A549 (cell line): Measurements from ENCODE around the gene FGF7. TPM values are rescaled to one million over a fixed set of nuclear protein-coding genes. Genes with fewer than 3 reads are reported as not detected.
A peak's percentile ranks its signal among the peaks of the same experiment; 100 is the strongest.

Source experiments
- ATAC-seq, 2 experiments: fragments of 200-7000 bp in 1 of 2; fragments of >200 bp in 1 of 2; cut with Nextera tagmentation in 1 of 2; cut with Tn5 transposase in 1 of 2; 3 replicates each; pipeline versions ENCODE4 v1.8.0 to v1.9.1; 2018 to 2020; ENCODE audit warnings: mild to moderate bottlenecking in 1 of 2, moderate library complexity in 1 of 2
- CTCF ChIA-PET: fragments of 300-600 bp; sonication (Branson Sonifier 250); formaldehyde crosslinking; extraction: SDS; loops from one replicate; lab custom pipeline; 2021; ENCODE audit warnings: antibody characterized with exemption, inconsistent platforms; lab: Yijun Ruan, JAX
- POLR2A ChIA-PET: fragments of 350-600 bp; formaldehyde crosslinking; extraction: SDS; loops from one replicate; lab custom pipeline; 2021; ENCODE audit warnings: antibody characterized with exemption, inconsistent platforms; lab: Yijun Ruan, JAX
- DNase-seq, 2 experiments: peaks; one replicate each; pipeline versions ENCODE4 v3.0.0 to v3.0.0-alpha.2; 2011 to 2016; ENCODE audit warnings: low read depth in 1 of 2, low spot score in 1 of 2
- FAIRE-seq: peaks from 2 replicates; lab custom pipeline; 2011; peaks lifted over from hg19 to GRCh38; lab: Jason Lieb, UNC
- H3K27ac ChIP-seq, 2 experiments: fragments of >200 bp; sonication (Bioruptor Twin); formaldehyde crosslinking; 3 replicates each; pipeline ENCODE4 v1.5.1; 2016 to 2017
- H3K4me1 ChIP-seq: fragments of >200 bp; sonication (Bioruptor Twin); formaldehyde crosslinking; 3 replicates; pipeline ENCODE4 v1.6.1; 2016
- H3K4me2 ChIP-seq: fragments of >200 bp; sonication (Bioruptor Twin); formaldehyde crosslinking; 3 replicates; pipeline ENCODE4 v1.6.1; 2016
- H3K4me3 ChIP-seq: fragments of >200 bp; sonication (Bioruptor Twin); formaldehyde crosslinking; 3 replicates; pipeline ENCODE4 v1.5.1; 2016
- H3K9me3 ChIP-seq: fragments of >200 bp; sonication (Bioruptor Twin); formaldehyde crosslinking; 3 replicates; pipeline ENCODE4 v1.6.1; 2016
- CEBPB ChIP-seq, 2 experiments: fragments of >200 bp in 1 of 2; sonication (Bioruptor Twin) in 1 of 2; formaldehyde crosslinking in 1 of 2; IDR thresholded peaks; 2 replicates each; pipeline ENCODE4 v1.6.1; 2012 to 2016
- CHD2 ChIP-seq: fragments of 150-350 bp; IDR thresholded peaks from 2 replicates; pipeline ENCODE4 v1.6.1; 2014; ENCODE audit warnings: low read length; ENCODE audit not compliant: partially characterized antibody
- CHD4 ChIP-seq: fragments of 200-600 bp; sonication (generic); IDR thresholded peaks from 2 replicates; pipeline ENCODE4 v1.6.1; 2016; ENCODE audit warnings: antibody characterized with exemption, mild to moderate bottlenecking, borderline replicate concordance
- EHF ChIP-seq: fragments of 250-450 bp; sonication (Bioruptor Pico); IDR thresholded peaks from 2 replicates; pipeline ENCODE4 v1.5.0; 2020; ENCODE audit warnings: mild to moderate bottlenecking
- EP300 ChIP-seq, 2 experiments: fragments of >200 bp; sonication (Bioruptor Twin); formaldehyde crosslinking; IDR thresholded peaks; 2 replicates in 1 of 2; 3 replicates in 1 of 2; pipeline ENCODE4 v1.6.1; 2016 to 2017
- ESRRA ChIP-seq: fragments of 150-350 bp; IDR thresholded peaks from 2 replicates; pipeline ENCODE4 v1.6.1; 2014; ENCODE audit warnings: mild to moderate bottlenecking, low read length, borderline replicate concordance
- FOSB ChIP-seq: fragments of 250-450 bp; sonication (Bioruptor Pico); IDR thresholded peaks from 2 replicates; pipeline ENCODE4 v1.5.0; 2020; ENCODE audit warnings: mild to moderate bottlenecking, moderate library complexity
- FOXS1 ChIP-seq: fragments of 250-450 bp; sonication (Bioruptor Pico); IDR thresholded peaks from 2 replicates; pipeline ENCODE4 v1.5.0; 2020; ENCODE audit warnings: mild to moderate bottlenecking, moderate library complexity
- GATA3 ChIP-seq: IDR thresholded peaks from 2 replicates; pipeline ENCODE4 v1.6.1; 2012; ENCODE audit warnings: borderline replicate concordance
- HDAC2 ChIP-seq: fragments of 200-600 bp; sonication (generic); IDR thresholded peaks from 2 replicates; pipeline ENCODE4 v1.6.1; 2016
- HES2 ChIP-seq: fragments of >200 bp; sonication (Bioruptor Twin); formaldehyde crosslinking; IDR thresholded peaks from 2 replicates; pipeline ENCODE4 v1.6.1; 2016
- HEYL ChIP-seq: fragments of 250-450 bp; sonication (Bioruptor Pico); IDR thresholded peaks from 2 replicates; pipeline ENCODE4 v1.8.0; 2021; ENCODE audit warnings: mild to moderate bottlenecking, moderate library complexity
- HOXA7 ChIP-seq: fragments of 250-450 bp; sonication (Bioruptor Pico); IDR thresholded peaks from 2 replicates; pipeline ENCODE4 v1.5.0; 2020; ENCODE audit warnings: mild to moderate bottlenecking, moderate library complexity
- JUN ChIP-seq, 2 experiments: fragments of >200 bp; sonication (Bioruptor Twin); formaldehyde crosslinking; IDR thresholded peaks; 2 replicates in 1 of 2; 3 replicates in 1 of 2; pipeline ENCODE4 v1.6.1; 2016 to 2017
- JUNB ChIP-seq: fragments of >200 bp; sonication (Bioruptor Twin); formaldehyde crosslinking; IDR thresholded peaks from 2 replicates; pipeline ENCODE4 v1.6.1; 2016
- KDM1A ChIP-seq: fragments of 200-600 bp; sonication (generic); IDR thresholded peaks from 2 replicates; pipeline ENCODE4 v1.6.1; 2016; ENCODE audit warnings: low read depth, mild to moderate bottlenecking
- MYC ChIP-seq: IDR thresholded peaks from 2 replicates; pipeline ENCODE4 v1.6.1; 2012; ENCODE audit warnings: mild to moderate bottlenecking, inconsistent platforms, low read length, improper control_type of control experiment, borderline replicate concordance
- NFE2L2 ChIP-seq: fragments of 150-350 bp; conservative IDR thresholded peaks from 2 replicates; pipeline ENCODE4 v1.6.1; 2014; ENCODE audit warnings: low read length
- NPAS2 ChIP-seq: fragments of 250-450 bp; sonication (Bioruptor Pico); IDR thresholded peaks from 2 replicates; pipeline ENCODE4 v1.8.0; 2022; ENCODE audit warnings: mild to moderate bottlenecking, moderate library complexity, borderline replicate concordance
- NR3C1 ChIP-seq: fragments of >200 bp; sonication (Bioruptor Twin); formaldehyde crosslinking; IDR thresholded peaks from 3 replicates; pipeline ENCODE4 v1.6.1; 2017
- RAD21 ChIP-seq, 2 experiments: fragments of >200 bp in 1 of 2; sonication (Bioruptor Twin) in 1 of 2; formaldehyde crosslinking in 1 of 2; IDR thresholded peaks in 1 of 2; conservative IDR thresholded peaks in 1 of 2; 2 replicates in 1 of 2; 3 replicates in 1 of 2; pipeline ENCODE4 v1.6.1; 2012 to 2018; ENCODE audit warnings: inconsistent platforms in 1 of 2
- SMC3 ChIP-seq: fragments of >200 bp; sonication (Bioruptor Twin); formaldehyde crosslinking; IDR thresholded peaks from 3 replicates; pipeline ENCODE4 v1.6.1; 2018; ENCODE audit warnings: inconsistent platforms
- TFCP2L1 ChIP-seq: fragments of 250-450 bp; sonication (Bioruptor Pico); IDR thresholded peaks from 2 replicates; pipeline ENCODE4 v1.5.0; 2021; ENCODE audit warnings: mild to moderate bottlenecking
- TP53 ChIP-seq: fragments of 250-450 bp; sonication (Bioruptor Pico); IDR thresholded peaks from 2 replicates; pipeline ENCODE4 v1.5.0; 2021; ENCODE audit warnings: mild to moderate bottlenecking, moderate library complexity
- USF2 ChIP-seq: fragments of 450-650 bp; IDR thresholded peaks from 2 replicates; pipeline ENCODE4 v1.6.1; 2014; ENCODE audit warnings: antibody characterized with exemption
- ZC3H11A ChIP-seq: fragments of 450-650 bp; IDR thresholded peaks from 2 replicates; pipeline ENCODE4 v1.6.1; 2014; ENCODE audit warnings: antibody characterized with exemption, mild to moderate bottlenecking
- ZNF302 ChIP-seq: fragments of 250-450 bp; sonication (Bioruptor Pico); IDR thresholded peaks from 2 replicates; pipeline ENCODE4 v1.9.0; 2021; ENCODE audit warnings: inconsistent platforms, mild to moderate bottlenecking, moderate library complexity
- WGBS: methylation state at CpG from one replicate; pipeline ENCODE4 v1.1.6; 2017; ENCODE audit errors: missing lambda C conversion rate; 5-methylcytosine and 5-hydroxymethylcytosine counted together
- polyA plus RNA-seq, 4 experiments: library from polyadenylated mRNA; depleted of rRNA in 3 of 4; stranded (reverse); fragments of >200 nt; fragmentation: RNase III in 1 of 4; extraction: RNeasy Plus Mini Kit Qiagen cat#74134 plus additional on column Dnase treatment in 1 of 4; gene quantifications; 2 replicates in 3 of 4; 3 replicates in 1 of 4; pipeline ENCODE4 v1.2.3, GENCODE V29; 2011 to 2017
- TF ChIP-seq, protein P1 (sequence below): fragments of >200 bp; sonication (Bioruptor Twin); formaldehyde crosslinking; IDR thresholded peaks from 3 replicates; pipeline ENCODE4 v1.5.1; 2016

Gene FGF7
- polyA plus RNA-seq, 2 of the 4 experiments (the other 2 are of a cell fraction), result not detected

- ATAC-seq, result no peak
- Histone ChIP-seq H3K4me3 (no peak overlapping the region), H3K4me2 (no peak overlapping the region), H3K4me1 (0 out of 3 replicates have a peak, but pooled peaks cover 6% of the 10 kb centered on the region), H3K9me3 (no peaks in the 10 kb centered on the region), H3K27ac (no peak overlapping the region)
- no peak for FAIRE-seq
- CTCF ChIA-PET, result no interaction called here
- DNase-seq, result no peak
- WGBS, result 48% methylated on average over 2 of the region's 2 CpGs
- TF ChIP-seq CHD4, result no peak
- TF ChIP-seq, protein P1, sequence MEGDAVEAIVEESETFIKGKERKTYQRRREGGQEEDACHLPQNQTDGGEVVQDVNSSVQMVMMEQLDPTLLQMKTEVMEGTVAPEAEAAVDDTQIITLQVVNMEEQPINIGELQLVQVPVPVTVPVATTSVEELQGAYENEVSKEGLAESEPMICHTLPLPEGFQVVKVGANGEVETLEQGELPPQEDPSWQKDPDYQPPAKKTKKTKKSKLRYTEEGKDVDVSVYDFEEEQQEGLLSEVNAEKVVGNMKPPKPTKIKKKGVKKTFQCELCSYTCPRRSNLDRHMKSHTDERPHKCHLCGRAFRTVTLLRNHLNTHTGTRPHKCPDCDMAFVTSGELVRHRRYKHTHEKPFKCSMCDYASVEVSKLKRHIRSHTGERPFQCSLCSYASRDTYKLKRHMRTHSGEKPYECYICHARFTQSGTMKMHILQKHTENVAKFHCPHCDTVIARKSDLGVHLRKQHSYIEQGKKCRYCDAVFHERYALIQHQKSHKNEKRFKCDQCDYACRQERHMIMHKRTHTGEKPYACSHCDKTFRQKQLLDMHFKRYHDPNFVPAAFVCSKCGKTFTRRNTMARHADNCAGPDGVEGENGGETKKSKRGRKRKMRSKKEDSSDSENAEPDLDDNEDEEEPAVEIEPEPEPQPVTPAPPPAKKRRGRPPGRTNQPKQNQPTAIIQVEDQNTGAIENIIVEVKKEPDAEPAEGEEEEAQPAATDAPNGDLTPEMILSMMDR, result no peak
- TF ChIP-seq CHD2, result no peak
- no peak for TF ChIP-seq USF2
- TF ChIP-seq TP53 (CRISPR knock-in tag), result no peak
- no peak for TF ChIP-seq TFCP2L1
- TF ChIP-seq NPAS2 (CRISPR knock-in tag), result no peak
- TF ChIP-seq FOSB (CRISPR knock-in tag), result no peak
- TF ChIP-seq RAD21 (conservative IDR thresholded peaks at IDR 0.05 in 1 of 2, IDR thresholded peaks at IDR 0.05 in 1 of 2), result no peak
- TF ChIP-seq KDM1A, result no peak
- no peak for TF ChIP-seq NR3C1
- TF ChIP-seq HEYL (CRISPR knock-in tag), result no peak
- TF ChIP-seq HDAC2, result no peak
- no peak for TF ChIP-seq EHF (CRISPR knock-in tag)
- TF ChIP-seq GATA3, result no peak
- TF ChIP-seq SMC3, result no peak
- POLR2A ChIA-PET, result no interaction called here
These were observed 69.1 kb downstream of the FGF7 start for GRCh38 chr15:49492151-49492550.

DNA sequence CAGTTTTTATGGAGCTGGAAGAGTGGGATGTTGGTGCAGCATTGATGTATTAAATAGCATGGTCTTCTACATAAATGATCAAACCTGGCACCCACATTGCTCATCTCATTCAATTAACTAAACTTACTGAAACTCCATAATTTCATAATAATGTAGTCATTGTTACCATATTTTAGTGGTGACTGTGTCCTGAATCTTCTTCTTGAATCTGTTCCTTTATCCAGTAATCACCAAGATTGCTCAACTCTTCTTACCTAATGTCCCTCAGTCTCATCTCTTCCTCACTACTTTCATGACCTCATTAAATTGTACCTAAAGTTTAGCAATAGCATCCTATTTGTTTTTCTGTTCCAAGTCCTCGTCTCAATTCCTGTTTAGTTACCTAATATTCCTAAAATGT, 69.8 kb downstream of the FGF7 start:
- H3K4me3 ChIP-seq, result no peak overlapping the region
- no peak for ATAC-seq
- POLR2A ChIA-PET, result no interaction called here
- TF ChIP-seq NFE2L2, result no peak
- no peak for TF ChIP-seq EHF (CRISPR knock-in tag)
- TF ChIP-seq JUNB, result peak; percentile 16; the same call in 1 of the 2 replicates
- TF ChIP-seq MYC, result no peak
- no peak for TF ChIP-seq EP300 (IDR thresholded peaks at IDR 0.05)
- no peak for TF ChIP-seq ESRRA
- no peak for TF ChIP-seq JUN (IDR thresholded peaks at IDR 0.05)
- TF ChIP-seq HES2, result no peak
- no peak for TF ChIP-seq ZNF302 (CRISPR knock-in tag)
- no peak for TF ChIP-seq ZC3H11A
- TF ChIP-seq FOXS1, result no peak
- peak; percentile 17 to 55; a peak in 2 of 4 replicates for TF ChIP-seq CEBPB (IDR thresholded peaks at IDR 0.05)
- no peak for TF ChIP-seq HOXA7 (CRISPR knock-in tag)
- no peak for TF ChIP-seq GATA3
- TF ChIP-seq, all 56 proteins: peak for 2
- DNase-seq (no peak), FAIRE-seq (no peak)
- Histone ChIP-seq H3K4me1 (0 out of 3 replicates have a peak, but pooled peaks cover 6% of the 10 kb centered on the region), H3K27ac (no peak overlapping the region), H3K4me2 (no peak overlapping the region), H3K9me3 (no peaks in the 10 kb centered on the region)
- 0% methylated on average over 1 of the region's 1 CpG for WGBS
- CTCF ChIA-PET, result no interaction called here
